H1 (cell line): Measurements from ENCODE around the gene TAX1BP3.

ENCODE experiments used
- EZH2 ChIP-seq: fragments of 200-600 bp; sonication (generic); IDR thresholded peaks from 2 replicates; pipeline ENCODE4 v1.7.1; 2012; ENCODE audit warnings: low read depth, mild to moderate bottlenecking, moderate library complexity, low read length, inconsistent platforms; ENCODE audit not compliant: severe bottlenecking
- TAF1 ChIP-seq: IDR thresholded peaks from 2 replicates; pipeline ENCODE4 v1.6.1; 2011; ENCODE audit warnings: mild to moderate bottlenecking, low read depth, low read length

DNA sequence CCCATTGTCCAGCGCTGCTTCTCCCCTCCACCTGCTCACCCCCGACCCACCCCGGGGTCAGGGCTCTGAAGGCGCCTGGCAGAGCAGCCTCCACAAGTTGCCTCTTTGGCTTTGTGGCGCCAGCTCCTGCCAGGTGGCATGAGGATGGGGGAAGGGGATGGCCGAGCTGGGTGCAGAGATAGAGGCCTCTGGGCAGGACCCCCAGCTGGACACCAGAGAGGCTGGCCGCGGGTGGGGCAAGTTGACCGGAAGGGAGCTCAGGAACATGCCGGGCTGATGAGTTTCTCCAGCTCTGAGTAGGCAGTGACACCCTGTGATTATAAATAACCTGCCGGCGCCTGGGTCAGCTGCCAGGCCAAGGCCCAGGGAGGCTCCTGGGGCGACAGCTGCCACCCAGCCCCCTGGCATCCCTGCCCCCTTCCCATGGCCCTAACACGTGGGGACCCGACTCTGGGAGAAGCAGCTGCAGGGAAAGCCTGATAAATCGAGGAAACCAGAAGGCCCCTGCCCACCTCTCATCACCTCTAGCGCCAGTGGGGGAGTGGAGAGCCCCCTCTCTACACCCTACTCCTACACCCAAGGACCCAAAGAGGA is 26.8 kb upstream of the TAX1BP3 start:
- TF ChIP-seq EZH2 (no peak), TAF1 (no peak)
